ENCODE data around the gene MRC1. TPM values are rescaled to one million over a fixed set of nuclear protein-coding genes. Genes with fewer than 3 reads are reported as not detected.
"Not testable (repeated sequence)": the region's sequence is repeated elsewhere in the genome, so short reads cannot be mapped to it uniquely, and the experiment has no call there.

MRC1 gene
- total RNA-seq, 1 donor from 2014 or later: not detected

DNA sequence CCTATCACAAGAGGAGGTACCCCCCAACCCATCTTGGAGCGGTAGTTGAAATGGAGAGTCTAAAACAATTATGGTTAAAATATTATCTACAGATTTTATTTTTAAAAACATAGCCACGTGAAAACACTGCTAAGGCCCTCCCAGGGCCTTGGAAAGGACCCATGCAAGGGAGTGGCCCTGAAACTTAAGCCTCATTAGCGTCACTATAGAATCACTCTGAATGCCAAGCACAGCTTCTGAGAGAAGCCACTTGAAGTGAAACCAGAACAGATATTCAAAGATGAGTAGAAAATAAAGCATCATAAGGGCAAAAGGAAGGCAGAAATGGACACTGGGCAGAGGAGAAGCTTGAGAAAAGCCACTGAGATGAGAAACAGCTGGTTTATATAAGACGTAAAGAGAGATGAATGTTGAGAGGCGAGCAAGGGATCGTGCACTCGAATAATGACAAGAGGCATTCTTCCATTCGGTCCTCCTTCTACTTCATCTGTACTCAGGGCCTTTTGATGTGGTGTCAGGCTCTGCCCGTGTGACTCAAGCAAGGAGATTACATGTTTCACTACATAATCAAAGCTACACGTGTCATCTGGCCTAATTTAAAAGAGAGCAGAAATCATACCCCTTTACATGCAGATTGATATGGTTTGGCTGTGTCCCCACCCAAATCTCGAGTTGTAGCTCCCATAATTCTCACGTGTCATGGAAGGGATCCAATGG, 109.2 kb downstream of the MRC1 start:
- TF ChIP-seq, protein P1, sequence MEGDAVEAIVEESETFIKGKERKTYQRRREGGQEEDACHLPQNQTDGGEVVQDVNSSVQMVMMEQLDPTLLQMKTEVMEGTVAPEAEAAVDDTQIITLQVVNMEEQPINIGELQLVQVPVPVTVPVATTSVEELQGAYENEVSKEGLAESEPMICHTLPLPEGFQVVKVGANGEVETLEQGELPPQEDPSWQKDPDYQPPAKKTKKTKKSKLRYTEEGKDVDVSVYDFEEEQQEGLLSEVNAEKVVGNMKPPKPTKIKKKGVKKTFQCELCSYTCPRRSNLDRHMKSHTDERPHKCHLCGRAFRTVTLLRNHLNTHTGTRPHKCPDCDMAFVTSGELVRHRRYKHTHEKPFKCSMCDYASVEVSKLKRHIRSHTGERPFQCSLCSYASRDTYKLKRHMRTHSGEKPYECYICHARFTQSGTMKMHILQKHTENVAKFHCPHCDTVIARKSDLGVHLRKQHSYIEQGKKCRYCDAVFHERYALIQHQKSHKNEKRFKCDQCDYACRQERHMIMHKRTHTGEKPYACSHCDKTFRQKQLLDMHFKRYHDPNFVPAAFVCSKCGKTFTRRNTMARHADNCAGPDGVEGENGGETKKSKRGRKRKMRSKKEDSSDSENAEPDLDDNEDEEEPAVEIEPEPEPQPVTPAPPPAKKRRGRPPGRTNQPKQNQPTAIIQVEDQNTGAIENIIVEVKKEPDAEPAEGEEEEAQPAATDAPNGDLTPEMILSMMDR (IDR thresholded peaks at IDR 0.05; ENCODE audit: unreplicated experiment): no peak
- Mint-ChIP-seq H3K4me1 (peaks cover 4% of the 10 kb centered on the region), H3K9me3 (peaks cover 15% of the 10 kb centered on the region), H3K4me3 (no peak overlapping the region), H3K27ac (no peak overlapping the region), H3K36me3 (no peaks in the 10 kb centered on the region), H3K27me3 (ENCODE audit: low read depth) (no peaks in the 10 kb centered on the region)
- DNase-seq (ENCODE audit: low spot score in 2 of 2, unreplicated experiment in 2 of 2): no peak

DNA sequence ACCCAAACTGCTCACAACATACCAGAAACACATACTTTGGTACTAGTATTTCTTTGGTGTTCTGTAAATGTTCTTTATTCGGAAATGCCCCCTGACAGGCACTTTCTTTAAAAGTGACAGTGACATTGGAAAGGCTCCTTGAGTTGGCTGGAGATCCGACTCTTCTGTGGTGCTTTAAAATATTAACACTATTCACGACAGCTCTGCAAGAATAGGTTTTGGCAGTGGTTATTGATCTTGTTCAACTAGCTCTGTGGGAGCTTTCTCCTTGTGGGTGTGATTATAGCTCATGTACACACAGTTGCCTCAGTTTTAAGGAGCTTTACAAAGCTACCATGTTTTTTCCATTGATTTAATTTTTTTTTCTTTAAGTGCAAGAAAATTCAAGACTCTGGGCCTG, 112.2 kb downstream of the MRC1 start:
- Mint-ChIP-seq H3K4me1 (peaks cover 4% of the 10 kb centered on the region), H3K27ac (no peak overlapping the region), H3K27me3 (ENCODE audit: low read depth) (no peaks in the 10 kb centered on the region), H3K36me3 (no peaks in the 10 kb centered on the region), H3K9me3 (peaks cover 15% of the 10 kb centered on the region), H3K4me3 (no peak overlapping the region)
- no peak for DNase-seq (ENCODE audit: low spot score in 2 of 2, unreplicated experiment in 2 of 2)
- TF ChIP-seq, protein P1 (IDR thresholded peaks at IDR 0.05; ENCODE audit: unreplicated experiment): no peak

DNA sequence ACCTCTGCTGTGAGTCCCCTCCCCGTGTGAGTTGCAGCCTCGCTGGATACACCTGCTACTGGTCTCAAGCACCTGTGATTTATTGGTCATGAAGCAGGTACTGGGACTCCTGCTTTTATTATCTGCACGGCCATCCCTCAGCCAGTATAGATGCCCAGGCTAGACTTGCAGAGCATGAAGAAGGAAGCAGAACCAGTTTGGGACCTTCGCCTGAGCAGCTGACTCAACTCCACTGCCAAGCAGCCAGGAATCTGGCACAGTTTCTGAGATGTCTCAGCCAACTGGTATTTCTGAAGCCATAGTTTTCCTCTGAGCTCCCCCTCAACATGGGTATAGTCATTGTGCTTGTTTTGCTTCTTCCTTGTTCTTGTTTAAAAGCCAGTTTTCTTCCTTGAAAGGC, 114.6 kb downstream of the MRC1 start:
- TF ChIP-seq, protein P1 (IDR thresholded peaks at IDR 0.05; ENCODE audit: unreplicated experiment): no peak
- H3K36me3 Mint-ChIP-seq: no peaks in the 10 kb centered on the region
- peaks cover 4% of the 10 kb centered on the region for H3K4me1 Mint-ChIP-seq
- no peak for DNase-seq (ENCODE audit: low spot score in 2 of 2, unreplicated experiment in 2 of 2)
- H3K4me3 Mint-ChIP-seq: no peak overlapping the region
- peaks cover 13% of the 10 kb centered on the region for H3K9me3 Mint-ChIP-seq
- no peak overlapping the region for H3K27ac Mint-ChIP-seq
- no peaks in the 10 kb centered on the region for H3K27me3 Mint-ChIP-seq (ENCODE audit: low read depth)

DNA sequence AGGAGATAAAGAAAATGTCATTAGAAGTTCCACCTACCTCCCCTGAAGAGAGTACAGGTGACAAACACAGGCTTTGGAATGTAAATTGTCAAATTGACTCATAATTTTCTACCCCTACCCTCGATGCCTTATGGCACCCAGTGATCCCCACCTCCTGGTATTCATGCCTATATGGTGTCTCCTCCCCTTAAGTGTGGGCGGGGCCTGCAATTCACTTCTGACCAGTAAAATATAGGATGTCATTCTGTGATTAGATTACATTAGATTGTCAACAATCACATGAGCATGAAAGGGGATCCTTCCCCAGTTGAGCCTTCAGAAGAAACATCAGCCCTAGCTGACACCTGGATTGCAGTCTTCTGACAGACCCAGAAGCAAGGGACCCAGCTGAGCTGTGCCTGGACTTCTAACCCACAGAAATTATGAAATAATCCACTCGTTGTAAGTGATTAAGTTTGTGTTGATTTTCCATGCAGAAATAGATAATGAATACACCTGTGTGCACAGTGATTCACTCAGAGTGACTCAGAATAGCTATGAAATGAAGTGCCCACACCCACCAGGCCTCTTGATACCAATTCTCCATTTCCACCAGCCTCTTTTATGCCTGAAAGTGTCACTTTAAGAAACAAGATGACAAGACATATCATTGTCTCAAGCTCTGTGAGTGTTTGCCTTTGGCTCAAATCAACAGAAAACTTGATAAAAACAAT, 134.0 kb downstream of the MRC1 start:
- H3K4me1 Mint-ChIP-seq: no peaks in the 10 kb centered on the region
- H3K36me3 Mint-ChIP-seq: no peaks in the 10 kb centered on the region
- H3K4me3 Mint-ChIP-seq: no peak overlapping the region
- peaks cover 17% of the 10 kb centered on the region for H3K27me3 Mint-ChIP-seq (ENCODE audit: low read depth)
- TF ChIP-seq, protein P1 (IDR thresholded peaks at IDR 0.05; ENCODE audit: unreplicated experiment): no peak
- no peak for DNase-seq (ENCODE audit: low spot score in 2 of 2, unreplicated experiment in 2 of 2)
- H3K9me3 Mint-ChIP-seq: peaks cover 18% of the 10 kb centered on the region
- no peak overlapping the region for H3K27ac Mint-ChIP-seq

DNA sequence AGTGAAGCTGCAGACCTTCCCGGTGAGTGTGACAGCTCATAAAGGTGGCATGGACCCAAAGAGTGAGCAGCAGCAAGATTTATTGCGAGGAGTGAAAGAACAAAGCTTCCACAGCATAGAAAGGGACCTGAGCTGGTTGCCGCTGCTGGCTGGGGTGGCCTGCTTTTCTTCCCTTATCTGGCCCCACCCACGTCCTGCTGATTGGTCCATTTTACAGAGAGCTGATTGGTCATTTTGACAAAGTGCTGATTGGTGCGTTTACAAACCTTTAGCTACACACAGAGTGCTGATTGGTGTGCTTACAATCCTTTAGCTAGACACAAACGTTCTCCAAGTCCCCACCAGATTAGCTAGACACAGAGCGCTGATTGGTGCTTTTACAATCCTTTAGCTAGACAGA, 141.1 kb downstream of the MRC1 start:
- H3K9me3 Mint-ChIP-seq; DNase-seq (ENCODE audit: low spot score in 2 of 2, unreplicated experiment in 2 of 2); H3K4me3 Mint-ChIP-seq; H3K36me3 Mint-ChIP-seq; H3K27ac Mint-ChIP-seq; H3K4me1 Mint-ChIP-seq: not testable (repeated sequence)
- peaks cover 15% of the 10 kb centered on the region for H3K27me3 Mint-ChIP-seq (ENCODE audit: low read depth)

DNA sequence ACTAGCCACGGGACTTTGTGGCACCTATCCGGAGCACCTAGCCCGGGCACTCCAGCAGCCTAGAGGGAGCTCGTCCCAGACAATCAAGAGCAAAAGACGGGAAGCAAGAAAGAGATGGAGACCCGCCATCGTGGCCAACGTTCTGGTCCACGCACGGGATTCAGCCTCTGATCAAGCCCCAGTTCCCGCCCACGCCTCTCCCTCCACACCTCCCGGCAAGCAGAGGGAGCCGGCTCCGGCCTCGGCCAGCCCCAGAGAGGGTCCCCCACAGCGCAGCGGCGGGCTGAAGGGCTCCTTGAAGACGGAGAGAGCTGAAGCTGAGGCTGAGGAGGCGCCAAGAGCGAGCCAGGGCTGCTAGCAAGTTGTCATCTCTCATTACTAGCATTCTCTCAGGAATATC, 141.6 kb downstream of the MRC1 start:
- H3K4me1 Mint-ChIP-seq: peaks cover 3% of the 10 kb centered on the region
- H3K27ac Mint-ChIP-seq: no peak overlapping the region
- H3K36me3 Mint-ChIP-seq: no peaks in the 10 kb centered on the region
- DNase-seq (ENCODE audit: low spot score in 2 of 2, unreplicated experiment in 2 of 2): no peak
- peaks cover 17% of the 10 kb centered on the region for H3K27me3 Mint-ChIP-seq (ENCODE audit: low read depth)
- H3K4me3 Mint-ChIP-seq: no peak overlapping the region
- TF ChIP-seq, protein P1 (IDR thresholded peaks at IDR 0.05; ENCODE audit: unreplicated experiment): no peak
- H3K9me3 Mint-ChIP-seq: peaks cover 5% of the 10 kb centered on the region

Data from mesothelial cell of epicardium (in vitro differentiated cells).